ENCODE measurements around the gene MYT1.

DNA sequence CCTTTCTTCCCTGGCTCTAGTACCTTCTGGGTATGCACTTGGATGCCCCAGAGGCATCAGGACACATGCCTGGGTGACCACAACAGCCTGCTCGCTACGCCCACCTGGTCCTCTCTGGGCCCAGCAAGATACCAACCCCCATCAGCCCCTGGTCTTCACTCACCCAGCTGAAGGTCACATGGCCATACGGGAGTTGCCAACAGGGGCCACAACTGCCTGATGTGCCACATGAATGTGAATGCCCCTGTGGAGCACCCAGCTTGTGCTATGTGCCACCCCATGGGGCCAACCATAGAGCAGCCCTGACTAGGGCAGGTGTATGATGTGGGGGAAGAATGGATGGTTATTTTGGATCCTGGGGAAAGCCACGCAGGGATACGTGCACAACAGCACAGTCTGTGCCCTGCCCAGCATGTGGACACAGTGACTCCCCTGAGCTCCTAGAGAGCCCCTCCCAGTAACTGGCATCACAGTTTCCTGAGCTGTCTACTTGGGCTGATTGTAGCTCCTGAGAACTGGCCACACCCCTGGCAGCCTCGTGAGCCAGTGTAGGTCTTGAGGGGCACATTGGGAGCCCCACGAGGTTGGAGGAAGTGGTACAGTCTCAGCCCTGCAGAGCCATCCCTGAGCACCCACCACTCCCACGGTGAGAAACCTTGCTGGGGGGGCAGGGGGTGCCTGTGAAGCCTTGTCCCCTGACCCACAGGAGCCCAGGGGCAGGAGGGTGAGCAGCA, 80.8 kb downstream of the MYT1 start:
- TF ChIP-seq, protein P1, sequence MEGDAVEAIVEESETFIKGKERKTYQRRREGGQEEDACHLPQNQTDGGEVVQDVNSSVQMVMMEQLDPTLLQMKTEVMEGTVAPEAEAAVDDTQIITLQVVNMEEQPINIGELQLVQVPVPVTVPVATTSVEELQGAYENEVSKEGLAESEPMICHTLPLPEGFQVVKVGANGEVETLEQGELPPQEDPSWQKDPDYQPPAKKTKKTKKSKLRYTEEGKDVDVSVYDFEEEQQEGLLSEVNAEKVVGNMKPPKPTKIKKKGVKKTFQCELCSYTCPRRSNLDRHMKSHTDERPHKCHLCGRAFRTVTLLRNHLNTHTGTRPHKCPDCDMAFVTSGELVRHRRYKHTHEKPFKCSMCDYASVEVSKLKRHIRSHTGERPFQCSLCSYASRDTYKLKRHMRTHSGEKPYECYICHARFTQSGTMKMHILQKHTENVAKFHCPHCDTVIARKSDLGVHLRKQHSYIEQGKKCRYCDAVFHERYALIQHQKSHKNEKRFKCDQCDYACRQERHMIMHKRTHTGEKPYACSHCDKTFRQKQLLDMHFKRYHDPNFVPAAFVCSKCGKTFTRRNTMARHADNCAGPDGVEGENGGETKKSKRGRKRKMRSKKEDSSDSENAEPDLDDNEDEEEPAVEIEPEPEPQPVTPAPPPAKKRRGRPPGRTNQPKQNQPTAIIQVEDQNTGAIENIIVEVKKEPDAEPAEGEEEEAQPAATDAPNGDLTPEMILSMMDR (conservative IDR thresholded peaks at IDR 0.05), result no peak
- TF ChIP-seq ZFX (IDR thresholded peaks at IDR 0.05), result no peak
